HUDEP-2 (cell line): ENCODE results near the gene CCDC88B.
"Not testable (repeated sequence)": the region's sequence is repeated elsewhere in the genome, so short reads cannot be mapped to it uniquely, and the experiment has no call there.

ENCODE experiments used
- DNase-seq, 76 experiments: peaks; one replicate each; lab custom pipeline; 2025; ENCODE audit not compliant: unreplicated experiment in 76 of 76; lab: John Stamatoyannopoulos, UW

The CCDC88B gene

GRCh38 chr11:64318766-64319761, 20.9 kb upstream of the CCDC88B start:
- no peak for DNase-seq

- DNase-seq: no peak
Measured at GRCh38 chr11:64320556-64320955, 19.4 kb upstream of the CCDC88B start.

- DNase-seq: no peak
Measured at GRCh38 chr11:64321026-64321425, 19.0 kb upstream of the CCDC88B start.

- no peak for DNase-seq
Measured at GRCh38 chr11:64321533-64321932, 18.5 kb upstream of the CCDC88B start.

- no peak for DNase-seq
Measured at GRCh38 chr11:64322925-64323260, 17.1 kb upstream of the CCDC88B start.

GRCh38 chr11:64323373-64323772, 16.6 kb upstream of the CCDC88B start:
- DNase-seq: no peak

- not testable (repeated sequence) for DNase-seq
Measured at GRCh38 chr11:64323984-64324383, 16.0 kb upstream of the CCDC88B start.

GRCh38 chr11:64324692-64325469, 15.1 kb upstream of the CCDC88B start:
- no peak for DNase-seq

- DNase-seq: no peak
Measured at GRCh38 chr11:64327375-64327774, 12.6 kb upstream of the CCDC88B start.

GRCh38 chr11:64327993-64328392, 12.0 kb upstream of the CCDC88B start:
- DNase-seq: no peak

- no peak for DNase-seq
Measured at GRCh38 chr11:64330888-64331287, 9.1 kb upstream of the CCDC88B start.

GRCh38 chr11:64331569-64332371, 8.2 kb upstream of the CCDC88B start:
- peak in 73 of 76 experiments; percentile 40 to 95 (median 88) for DNase-seq

GRCh38 chr11:64333556-64333955, 6.4 kb upstream of the CCDC88B start:
- no peak for DNase-seq

GRCh38 chr11:64334764-64335735, 5.0 kb upstream of the CCDC88B start:
- peak in 74 of 76 experiments; percentile 45 to 98 (median 92) for DNase-seq

- no peak for DNase-seq
Measured at GRCh38 chr11:64337538-64338249, 2.3 kb upstream of the CCDC88B start.

GRCh38 chr11:64338716-64339115, 1.3 kb upstream of the CCDC88B start:
- DNase-seq: no peak

GRCh38 chr11:64339286-64339685, 718 bp upstream of the CCDC88B start:
- DNase-seq: no peak

- DNase-seq: peak in 4 of 76 experiments; percentile 6 to 24 (median 15)
Measured at GRCh38 chr11:64340671-64341335, 799 bp downstream of the CCDC88B start.
